GM19395 (cell line): ENCODE data around the gene PRICKLE1.
A peak's percentile ranks its signal among the peaks of the same experiment; 100 is the strongest.

ENCODE experiments used
- ATAC-seq: cut with Tn5 transposase; IDR thresholded peaks from one replicate; pipeline ENCODE4 v1.9.1; 2021; ENCODE audit warnings: mild to moderate bottlenecking, moderate library complexity; ENCODE audit not compliant: unreplicated experiment

The PRICKLE1 gene

GRCh38 chr12:42462486-42462885, 127.1 kb downstream of the PRICKLE1 start:
- ATAC-seq: no peak

DNA sequence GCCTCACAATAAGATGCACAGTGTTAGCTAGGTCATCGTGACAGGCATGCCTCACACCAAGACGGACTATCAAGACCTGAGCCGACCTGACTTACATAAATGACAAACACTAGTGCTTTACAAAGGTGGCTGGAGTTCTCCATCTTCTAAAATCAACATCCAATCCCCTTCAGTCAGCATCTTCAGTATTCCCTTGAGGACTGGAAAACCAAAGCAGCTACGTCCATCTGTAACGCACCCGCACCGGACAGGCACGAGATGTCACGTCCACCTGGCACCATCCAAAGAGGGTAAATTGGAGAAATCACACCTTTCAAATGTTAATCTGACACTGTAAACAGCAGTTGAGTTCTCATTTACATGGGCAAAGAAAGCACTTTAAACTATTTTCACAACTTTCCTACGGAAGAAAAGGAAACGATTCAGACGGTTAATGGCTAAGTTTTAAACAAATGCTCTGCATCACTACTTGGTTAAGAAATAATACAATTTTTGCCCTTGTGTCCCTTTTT, 130.2 kb downstream of the PRICKLE1 start:
- no peak for ATAC-seq

- no peak for ATAC-seq
Observed at GRCh38 chr12:42458575-42458974, 131.0 kb downstream of the PRICKLE1 start.

DNA sequence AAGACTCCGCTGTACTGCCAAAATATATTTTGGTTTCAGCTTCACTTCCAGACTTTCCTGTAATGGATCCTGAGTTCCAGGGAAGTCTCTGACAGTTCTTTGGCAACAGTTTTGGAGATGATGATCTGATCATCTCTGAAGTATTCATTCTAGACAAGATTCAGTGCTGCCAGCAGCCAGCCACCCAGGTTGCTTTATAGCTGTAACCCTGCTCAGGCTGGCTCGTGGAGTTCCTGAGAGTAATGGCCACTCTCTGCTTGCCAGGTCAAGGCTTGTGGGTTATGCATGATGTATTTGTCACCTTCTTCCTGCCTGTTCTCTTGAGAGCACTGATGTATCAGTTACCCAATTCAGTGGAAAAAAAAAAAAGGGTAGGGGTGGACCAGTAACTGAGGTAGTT, 139.3 kb downstream of the PRICKLE1 start:
- ATAC-seq: no peak

DNA sequence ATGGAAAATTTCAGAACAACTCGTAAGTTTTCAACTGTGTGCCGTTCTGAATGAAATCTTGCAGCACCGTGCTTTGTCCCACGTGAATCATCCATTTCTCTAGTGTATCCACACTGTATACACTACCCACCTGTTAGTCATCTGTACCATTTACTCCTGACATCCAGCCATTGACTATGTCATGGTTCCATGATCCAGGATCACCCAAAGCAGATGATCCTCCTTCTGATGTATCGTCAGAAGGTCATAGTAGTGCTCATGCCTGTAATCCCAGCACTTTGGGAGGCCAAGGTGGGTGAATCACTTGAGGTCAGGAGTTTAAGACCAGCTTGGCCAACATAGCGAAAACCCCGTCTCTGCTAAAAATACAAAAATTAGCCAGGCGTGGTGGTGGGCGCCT, 140.7 kb downstream of the PRICKLE1 start:
- no peak for ATAC-seq

- no peak for ATAC-seq
Observed at GRCh38 chr12:42447371-42447786, 142.2 kb downstream of the PRICKLE1 start.

- ATAC-seq: no peak
Observed at GRCh38 chr12:42446761-42447160, 142.8 kb downstream of the PRICKLE1 start.

- no peak for ATAC-seq
Observed at GRCh38 chr12:42445891-42446290, 143.7 kb downstream of the PRICKLE1 start.

DNA sequence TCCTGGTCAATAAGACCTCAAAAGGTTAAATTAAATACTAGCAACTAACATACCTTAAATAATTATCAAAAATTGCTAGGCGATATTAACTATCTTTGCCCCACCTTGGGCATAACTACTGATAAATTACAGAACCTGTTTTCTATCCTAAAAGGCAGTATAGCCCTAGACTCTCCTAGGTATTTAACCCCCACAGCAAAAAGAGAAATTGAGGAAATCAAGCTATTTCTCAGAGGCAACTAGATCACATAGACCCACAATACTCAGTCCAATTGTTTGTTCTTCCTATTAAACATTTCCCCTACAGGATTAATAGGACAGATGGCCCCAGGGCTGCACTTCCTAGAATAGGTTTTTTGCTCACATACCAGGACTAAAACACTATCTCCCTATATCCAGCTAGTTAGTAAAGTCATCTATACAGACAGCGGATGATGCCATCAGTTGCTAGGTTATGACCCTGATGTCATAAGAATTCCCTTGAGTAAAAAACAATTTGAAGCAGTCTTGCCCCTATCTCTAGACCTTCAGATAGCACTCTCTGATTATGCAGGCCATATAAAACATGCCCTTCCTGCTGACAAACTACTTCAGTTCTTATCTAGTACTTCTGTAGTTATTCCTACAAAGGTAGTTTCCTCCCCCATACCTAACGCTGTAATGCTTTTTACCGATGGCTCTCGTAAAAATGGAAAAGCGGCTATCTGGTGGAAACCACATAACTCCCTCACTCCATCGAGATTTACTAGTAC, 145.2 kb downstream of the PRICKLE1 start:
- ATAC-seq: no peak

DNA sequence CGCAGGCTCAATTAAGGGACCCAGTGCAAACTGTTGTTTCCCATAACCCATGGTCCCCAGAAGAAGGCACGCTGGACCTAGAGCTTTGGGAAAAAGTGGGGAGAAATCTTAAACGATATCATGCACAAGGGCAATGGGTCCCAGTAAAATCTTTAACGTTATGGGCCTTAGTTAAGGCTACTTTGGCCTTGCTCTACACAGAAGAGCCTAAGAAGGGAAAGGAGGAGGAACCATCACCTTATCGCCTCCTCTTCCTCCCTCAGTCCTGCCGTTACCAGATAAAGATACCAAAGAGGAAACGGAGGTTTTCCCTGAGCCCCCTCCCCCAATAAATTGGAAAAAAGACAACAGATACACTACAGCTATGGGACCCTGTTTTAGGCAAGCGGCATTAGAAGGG, 146.7 kb downstream of the PRICKLE1 start:
- no peak for ATAC-seq

DNA sequence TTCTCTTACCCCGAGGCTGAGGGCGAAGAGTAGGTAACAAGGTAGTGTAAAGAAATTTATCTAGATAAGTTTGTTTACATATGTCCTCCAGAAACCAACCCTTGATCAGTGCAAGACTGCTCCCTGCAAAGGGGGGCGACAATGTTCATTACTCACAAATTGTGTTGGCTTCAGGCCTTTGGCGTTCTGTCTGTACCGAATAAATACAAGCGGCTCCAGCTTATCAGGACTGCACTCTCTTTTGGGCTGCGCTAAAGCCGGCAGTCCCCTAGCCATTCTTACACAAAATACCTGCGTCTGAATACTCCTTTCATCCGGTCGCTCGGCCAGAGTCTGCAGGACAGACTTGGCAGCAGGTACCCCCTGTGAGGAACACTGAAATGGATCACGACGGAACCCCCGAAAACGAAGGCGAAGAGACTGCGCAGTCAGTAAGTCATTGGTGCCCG, 147.2 kb downstream of the PRICKLE1 start:
- ATAC-seq: no peak

DNA sequence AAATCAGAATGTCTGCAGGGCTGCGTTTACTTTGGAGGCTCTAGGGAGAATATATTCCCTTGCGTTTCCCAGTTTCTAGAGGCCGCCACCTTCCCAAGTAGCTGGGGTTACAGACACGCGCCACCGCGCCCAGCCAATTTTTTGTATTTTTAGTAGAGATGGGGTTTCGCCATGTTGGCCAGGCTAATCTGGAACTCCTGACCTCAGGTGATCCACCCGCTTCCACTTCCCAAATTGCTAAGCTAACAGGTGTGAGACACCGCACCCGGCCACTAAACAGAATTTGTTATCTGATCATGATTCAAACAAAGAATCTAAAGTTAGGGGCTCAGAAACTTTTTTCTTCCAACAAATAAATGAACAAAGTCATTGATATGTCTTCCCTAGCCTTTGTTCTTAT, 148.9 kb downstream of the PRICKLE1 start:
- no peak for ATAC-seq

GRCh38 chr12:42432517-42433140, 156.9 kb downstream of the PRICKLE1 start:
- no peak for ATAC-seq

DNA sequence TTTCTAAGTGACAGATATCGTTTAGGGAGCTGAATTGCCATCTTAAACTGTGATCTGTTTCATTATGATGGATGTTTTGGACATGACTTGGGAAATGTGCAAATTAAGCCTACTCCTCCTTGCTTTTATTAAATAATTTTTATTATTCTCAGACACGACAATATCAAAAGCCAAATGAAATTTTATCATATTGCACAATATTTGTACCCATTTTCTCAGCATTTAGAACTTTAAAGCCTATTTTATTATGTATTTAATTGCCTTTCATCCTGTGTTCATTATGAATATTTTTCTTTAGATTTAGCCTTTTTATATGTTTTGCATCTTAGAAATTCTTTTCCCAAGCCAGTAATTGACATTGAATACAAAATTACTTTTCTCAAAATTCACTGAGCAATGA, 160.7 kb downstream of the PRICKLE1 start:
- ATAC-seq: no peak

DNA sequence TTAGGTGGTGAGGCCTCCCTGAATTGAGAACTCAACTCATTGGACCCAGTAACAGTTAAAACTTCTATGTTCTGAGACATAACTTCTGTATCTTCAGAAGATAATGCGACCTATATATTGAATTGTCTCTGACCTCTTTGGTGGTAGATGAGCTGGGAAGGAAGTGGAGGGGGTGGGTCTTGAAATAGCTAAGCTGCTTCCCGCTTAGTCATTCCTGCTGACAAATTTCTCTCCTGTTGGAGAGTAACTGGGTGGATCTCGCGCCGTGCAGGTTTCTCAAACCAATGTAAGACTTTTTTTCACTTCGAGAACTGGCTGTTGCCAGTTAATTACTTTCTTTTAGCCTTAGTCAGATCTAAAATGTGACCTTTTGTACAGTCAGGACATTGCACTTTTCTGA, 162.8 kb downstream of the PRICKLE1 start:
- ATAC-seq: no peak

DNA sequence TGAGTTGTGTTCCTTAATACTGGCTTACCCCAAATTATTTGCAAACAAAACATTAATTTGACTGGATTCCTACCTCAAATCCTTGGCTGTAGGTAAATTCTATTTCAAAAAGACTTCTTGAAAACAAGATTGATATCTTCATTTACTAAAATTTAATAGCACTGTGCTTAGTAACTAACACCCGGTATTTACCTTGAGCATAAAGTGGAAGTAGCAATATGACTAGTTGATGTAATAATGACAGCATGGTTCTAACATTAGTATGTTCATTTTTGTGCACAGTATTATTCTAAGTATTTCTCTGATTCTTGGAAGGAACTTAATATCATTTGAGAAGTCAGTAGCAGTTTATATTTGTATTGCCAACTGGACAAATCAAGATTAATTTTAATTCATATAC, 166.8 kb downstream of the PRICKLE1 start:
- ATAC-seq: peak; percentile 45

DNA sequence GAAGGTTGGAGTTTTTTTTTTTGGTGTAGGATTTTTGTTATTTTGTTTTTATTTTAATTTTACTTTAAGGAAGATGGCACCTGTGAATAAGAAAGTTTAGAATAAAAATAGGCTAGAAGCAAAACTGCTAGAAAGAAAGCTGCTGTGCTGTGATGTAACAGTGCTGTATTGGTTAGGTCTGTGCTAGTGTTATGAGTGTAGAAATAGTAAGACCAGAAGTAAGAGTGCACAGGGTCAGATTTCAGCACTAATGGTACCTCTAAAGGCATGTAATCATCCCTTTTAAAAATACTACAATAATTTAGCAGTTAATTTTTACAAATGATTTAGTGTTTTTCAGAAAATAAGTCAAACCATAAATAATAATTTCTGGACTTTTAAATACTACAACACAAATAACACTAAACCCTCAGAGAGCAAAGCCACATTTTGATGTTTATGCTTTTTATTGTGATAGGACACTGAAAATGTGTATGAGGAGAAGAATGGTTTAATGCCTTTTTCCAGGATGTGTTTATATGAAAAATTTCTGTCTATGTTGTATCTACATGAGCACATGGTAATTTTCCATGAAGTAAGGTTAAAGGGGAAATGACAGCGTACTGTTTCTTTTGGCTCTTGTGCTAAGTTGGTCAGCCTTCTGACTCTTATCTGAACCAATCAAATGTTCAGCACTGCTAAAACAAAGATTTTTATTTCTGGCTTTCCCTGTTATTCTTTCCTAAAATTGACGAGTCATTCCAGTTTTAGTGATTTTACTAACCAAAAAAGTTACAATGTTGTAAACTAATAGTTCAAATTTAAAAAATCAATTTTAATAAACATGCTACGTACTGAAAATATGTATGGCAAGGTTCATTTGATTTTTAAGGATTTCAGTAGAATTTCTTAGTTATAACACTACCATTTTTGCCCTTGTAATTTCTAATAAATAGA, 167.4 kb downstream of the PRICKLE1 start:
- ATAC-seq: peak; percentile 92

GRCh38 chr12:42420395-42420794, 169.2 kb downstream of the PRICKLE1 start:
- ATAC-seq: no peak

- no peak for ATAC-seq
Observed at GRCh38 chr12:42410340-42410739, 179.2 kb downstream of the PRICKLE1 start.

- ATAC-seq: no peak
Observed at GRCh38 chr12:42409471-42409870, 180.1 kb downstream of the PRICKLE1 start.

DNA sequence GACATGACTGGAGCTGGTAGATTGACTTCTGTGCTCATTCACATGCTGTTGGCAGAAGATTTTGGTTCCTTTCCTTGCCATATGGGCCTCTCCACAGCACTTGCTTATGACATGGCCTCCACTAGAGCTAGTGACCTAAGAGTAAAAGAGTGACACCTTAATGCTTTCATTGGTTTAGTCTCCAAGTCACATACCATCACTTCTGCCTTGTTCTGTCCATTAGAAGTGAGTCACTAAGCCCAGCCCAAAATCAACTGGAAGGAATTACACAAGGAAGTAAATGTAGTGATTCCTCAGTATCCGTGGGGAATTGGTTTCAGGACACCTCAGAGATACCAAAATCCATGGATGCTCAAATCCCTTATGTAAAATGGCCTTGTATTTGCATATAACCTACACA, 182.2 kb downstream of the PRICKLE1 start:
- ATAC-seq: no peak
